HUES64 (cell line): ENCODE measurements around the gene SCN3B.

Experiments used
- H3K27ac ChIP-seq: 2 replicates; pipeline ENCODE4 v1.7.0; 2013; ENCODE audit warnings: low read depth, low read length, inconsistent platforms
- H3K27me3 ChIP-seq: 2 replicates; pipeline ENCODE4 v1.6.1; 2013; ENCODE audit warnings: mild to moderate bottlenecking, low read length; ENCODE audit not compliant: insufficient read depth
- H3K36me3 ChIP-seq: 2 replicates; pipeline ENCODE4 v1.6.1; 2013; ENCODE audit warnings: mild to moderate bottlenecking, low read length; ENCODE audit not compliant: insufficient read depth
- H3K4me1 ChIP-seq: 2 replicates; pipeline ENCODE4 v1.6.1; 2013; ENCODE audit warnings: mild to moderate bottlenecking, low read length, moderate library complexity; ENCODE audit not compliant: insufficient read depth
- H3K4me3 ChIP-seq: 2 replicates; pipeline ENCODE4 v1.5.1; 2013; ENCODE audit warnings: mild to moderate bottlenecking, low read length, moderate library complexity
- H3K9ac ChIP-seq: 2 replicates; pipeline ENCODE4 v1.6.1; 2013; ENCODE audit warnings: mild to moderate bottlenecking, low read depth, low read length
- H3K9me3 ChIP-seq: 2 replicates; pipeline ENCODE4 v1.6.1; 2013; ENCODE audit warnings: low read depth, low read length; ENCODE audit not compliant: insufficient read depth
- WGBS: fragments of 150-250, 120-280 bp; methylation state at CpG from one replicate; pipeline ENCODE4 v1.1.7; 2013; ENCODE audit warnings: missing lambda C conversion rate; 5-methylcytosine and 5-hydroxymethylcytosine counted together

The SCN3B gene

GRCh38 chr11:123585206-123585605 is 69.2 kb downstream of the SCN3B start:
- Histone ChIP-seq H3K36me3 (no peaks in the 10 kb centered on the region), H3K4me1 (peaks cover 7% of the 10 kb centered on the region), H3K9ac (no peak overlapping the region), H3K4me3 (no peak overlapping the region), H3K9me3 (no peaks in the 10 kb centered on the region), H3K27ac (no peak overlapping the region), H3K27me3 (no peaks in the 10 kb centered on the region)
- 88% methylated on average over 5 of the region's 5 CpGs for WGBS

GRCh38 chr11:123584737-123585136 is 69.7 kb downstream of the SCN3B start:
- H3K4me3 ChIP-seq, result no peak overlapping the region
- H3K36me3 ChIP-seq, result no peaks in the 10 kb centered on the region
- peaks cover 7% of the 10 kb centered on the region for H3K4me1 ChIP-seq
- 92% methylated on average over 7 of the region's 7 CpGs for WGBS
- no peaks in the 10 kb centered on the region for H3K27me3 ChIP-seq
- H3K9ac ChIP-seq, result no peak overlapping the region
- H3K9me3 ChIP-seq, result no peaks in the 10 kb centered on the region
- no peak overlapping the region for H3K27ac ChIP-seq

- Histone ChIP-seq H3K9me3 (no peaks in the 10 kb centered on the region), H3K36me3 (no peaks in the 10 kb centered on the region), H3K4me1 (peaks cover 7% of the 10 kb centered on the region), H3K9ac (no peak overlapping the region), H3K27ac (no peak overlapping the region), H3K27me3 (no peaks in the 10 kb centered on the region), H3K4me3 (no peak overlapping the region)
- WGBS, result 97% methylated on average over 4 of the region's 4 CpGs
Observed at GRCh38 chr11:123584186-123584585, 70.2 kb downstream of the SCN3B start.

GRCh38 chr11:123582992-123583504 is 71.4 kb downstream of the SCN3B start:
- Histone ChIP-seq H3K27me3 (no peaks in the 10 kb centered on the region), H3K36me3 (no peaks in the 10 kb centered on the region), H3K4me1 (peaks cover 7% of the 10 kb centered on the region), H3K27ac (no peak overlapping the region), H3K9ac (no peak overlapping the region), H3K4me3 (no peak overlapping the region), H3K9me3 (no peaks in the 10 kb centered on the region)
- 89% methylated on average over 12 of the region's 12 CpGs for WGBS

GRCh38 chr11:123581651-123582399 is 72.6 kb downstream of the SCN3B start:
- Histone ChIP-seq H3K27me3 (no peaks in the 10 kb centered on the region), H3K36me3 (no peaks in the 10 kb centered on the region)
- WGBS, result 90% methylated on average over 22 of the region's 22 CpGs

GRCh38 chr11:123580557-123581275 is 73.7 kb downstream of the SCN3B start:
- peaks cover 7% of the 10 kb centered on the region for H3K4me1 ChIP-seq
- WGBS, result 15% methylated on average over 25 of the region's 25 CpGs
- no peak overlapping the region for H3K9ac ChIP-seq
- H3K4me3 ChIP-seq, result no peak overlapping the region
- no peaks in the 10 kb centered on the region for H3K27me3 ChIP-seq
- H3K9me3 ChIP-seq, result no peaks in the 10 kb centered on the region
- H3K36me3 ChIP-seq, result no peaks in the 10 kb centered on the region
- H3K27ac ChIP-seq, result no peak overlapping the region

More at GRCh38 chr11:123581651-123582399, 72.6 kb downstream of the SCN3B start:
- Histone ChIP-seq H3K9me3 (no peaks in the 10 kb centered on the region), H3K4me3 (no peak overlapping the region), H3K27ac (no peak overlapping the region), H3K9ac (no peak overlapping the region), H3K4me1 (peaks cover 7% of the 10 kb centered on the region)

- Histone ChIP-seq H3K27ac (no peak overlapping the region), H3K27me3 (no peaks in the 10 kb centered on the region)
- WGBS, result 91% methylated on average over 6 of the region's 6 CpGs
Observed at GRCh38 chr11:123580137-123580536, 74.3 kb downstream of the SCN3B start.

GRCh38 chr11:123579482-123579812 is 75.0 kb downstream of the SCN3B start:
- WGBS, result 95% methylated on average over 5 of the region's 5 CpGs
- Histone ChIP-seq H3K36me3 (no peaks in the 10 kb centered on the region), H3K9me3 (no peaks in the 10 kb centered on the region), H3K4me1 (peaks cover 7% of the 10 kb centered on the region), H3K27me3 (no peaks in the 10 kb centered on the region), H3K9ac (no peak overlapping the region), H3K4me3 (no peak overlapping the region), H3K27ac (no peak overlapping the region)

More at GRCh38 chr11:123580137-123580536, 74.3 kb downstream of the SCN3B start:
- H3K4me3 ChIP-seq, result no peak overlapping the region
- H3K9ac ChIP-seq, result no peak overlapping the region
- no peaks in the 10 kb centered on the region for H3K9me3 ChIP-seq
- no peaks in the 10 kb centered on the region for H3K36me3 ChIP-seq
- H3K4me1 ChIP-seq, result peaks cover 7% of the 10 kb centered on the region
